GM10248 (cell line): ENCODE results near the gene ASCL1.

Experiments used
- CTCF ChIA-PET: fragments of 300-600 bp; sonication (Branson Sonifier 250); formaldehyde crosslinking; extraction: SDS; loops from one replicate; lab custom pipeline; 2021; ENCODE audit warnings: antibody characterized with exemption; lab: Yijun Ruan, JAX
- POLR2A ChIA-PET: fragments of 350-650 bp; sonication (Branson Sonifier 250); formaldehyde crosslinking; extraction: SDS; loops from one replicate; lab custom pipeline; 2020; ENCODE audit warnings: antibody characterized with exemption; lab: Yijun Ruan, JAX
- DNase-seq: peaks from one replicate; pipeline ENCODE4 v3.0.0; 2012; ENCODE audit errors: extremely low spot score
- TF ChIP-seq, protein P1 (sequence below): IDR thresholded peaks from 2 replicates; pipeline ENCODE4 v1.5.1; 2012; ENCODE audit warnings: mild to moderate bottlenecking, low read depth; ENCODE audit errors: extremely low read depth, missing control alignments, control extremely low read depth

Gene ASCL1

DNA sequence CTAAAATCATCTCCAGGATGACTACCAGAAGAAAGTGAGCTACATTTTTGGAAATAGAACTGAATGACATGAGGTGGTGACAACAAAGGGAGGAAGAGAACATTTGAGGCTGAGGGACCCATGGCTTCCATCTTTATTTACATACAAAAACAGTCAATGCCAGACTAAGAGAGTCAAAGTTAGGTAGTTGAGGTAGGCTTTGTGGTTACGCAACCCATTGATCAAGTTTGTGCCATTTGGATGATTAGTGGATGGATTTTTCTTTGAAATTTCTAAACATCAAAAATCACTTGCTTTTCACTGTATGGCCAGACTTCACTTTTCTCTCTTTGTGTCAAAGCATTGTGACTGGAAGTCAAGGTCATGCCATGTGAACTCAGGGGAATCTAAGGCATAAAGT lies 22.9 kb downstream of the ASCL1 start:
- ChIA-PET CTCF (interaction anchor here (0.7 to 1.3 kb wide), 2 partner anchors 13 to 38 kb away, joined by 3 read pairs; no protein-coding TSS in a partner anchor), POLR2A (no interaction called here)
- no peak for DNase-seq
- TF ChIP-seq, protein P1, sequence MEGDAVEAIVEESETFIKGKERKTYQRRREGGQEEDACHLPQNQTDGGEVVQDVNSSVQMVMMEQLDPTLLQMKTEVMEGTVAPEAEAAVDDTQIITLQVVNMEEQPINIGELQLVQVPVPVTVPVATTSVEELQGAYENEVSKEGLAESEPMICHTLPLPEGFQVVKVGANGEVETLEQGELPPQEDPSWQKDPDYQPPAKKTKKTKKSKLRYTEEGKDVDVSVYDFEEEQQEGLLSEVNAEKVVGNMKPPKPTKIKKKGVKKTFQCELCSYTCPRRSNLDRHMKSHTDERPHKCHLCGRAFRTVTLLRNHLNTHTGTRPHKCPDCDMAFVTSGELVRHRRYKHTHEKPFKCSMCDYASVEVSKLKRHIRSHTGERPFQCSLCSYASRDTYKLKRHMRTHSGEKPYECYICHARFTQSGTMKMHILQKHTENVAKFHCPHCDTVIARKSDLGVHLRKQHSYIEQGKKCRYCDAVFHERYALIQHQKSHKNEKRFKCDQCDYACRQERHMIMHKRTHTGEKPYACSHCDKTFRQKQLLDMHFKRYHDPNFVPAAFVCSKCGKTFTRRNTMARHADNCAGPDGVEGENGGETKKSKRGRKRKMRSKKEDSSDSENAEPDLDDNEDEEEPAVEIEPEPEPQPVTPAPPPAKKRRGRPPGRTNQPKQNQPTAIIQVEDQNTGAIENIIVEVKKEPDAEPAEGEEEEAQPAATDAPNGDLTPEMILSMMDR, result no peak

DNA sequence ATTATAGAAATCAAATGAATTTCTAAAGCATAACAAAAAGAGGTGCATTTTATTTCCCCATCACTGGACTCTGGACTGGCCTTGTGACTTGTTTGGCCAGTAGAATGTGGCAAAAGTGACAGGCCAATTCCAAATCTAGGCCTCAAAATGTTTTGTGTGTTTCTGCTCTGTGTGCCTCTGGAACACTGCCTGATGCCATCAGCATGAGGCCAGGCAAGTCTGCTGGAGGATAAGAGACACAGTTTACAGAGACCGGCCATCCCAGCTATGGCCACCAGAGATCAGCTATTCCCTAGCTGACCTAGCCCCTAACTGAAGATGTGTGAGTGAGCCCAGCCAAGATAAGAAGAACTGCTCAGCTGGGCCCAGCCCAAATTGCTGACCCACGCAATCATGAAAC lies 32.9 kb downstream of the ASCL1 start:
- CTCF ChIA-PET, result interaction anchor here (1.0 to 3.7 kb wide), 4 partner anchors 14 to 559 kb away, joined by 3 to 16 read pairs (median 7); no protein-coding TSS in a partner anchor
- POLR2A ChIA-PET, result no interaction called here
- no peak for DNase-seq
- TF ChIP-seq, protein P1, result peak; percentile 38

DNA sequence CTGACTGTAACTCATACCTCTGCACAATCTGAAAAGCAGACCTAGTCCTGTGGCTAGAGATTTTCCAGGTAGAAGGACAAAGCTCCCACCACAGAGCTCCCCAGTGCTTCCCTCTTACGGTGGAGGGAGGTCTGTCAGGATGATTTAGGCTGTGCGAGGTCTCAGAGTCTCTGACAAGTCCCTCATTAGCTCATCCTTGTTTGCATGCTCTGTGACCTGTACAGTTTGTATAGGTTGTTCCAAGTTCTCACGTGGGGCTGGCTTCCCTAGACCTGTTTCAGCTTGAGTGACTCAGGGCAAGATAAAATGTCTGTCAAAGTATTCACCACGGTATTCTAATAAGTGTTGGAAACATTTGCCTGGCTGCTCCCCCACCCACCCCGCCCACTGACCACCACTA lies 34.8 kb downstream of the ASCL1 start:
- TF ChIP-seq, protein P1, result no peak
- DNase-seq, result peak; percentile 17
- CTCF ChIA-PET, result interaction anchor here (0.6 to 3.7 kb wide), 12 partner anchors 8 to 557 kb away, joined by 3 to 16 read pairs (median 4); no protein-coding TSS in a partner anchor
- POLR2A ChIA-PET, result interaction anchor here (0.6 kb wide), 1 partner anchor 225 kb away, joined by 5 read pairs; no protein-coding TSS in a partner anchor

DNA sequence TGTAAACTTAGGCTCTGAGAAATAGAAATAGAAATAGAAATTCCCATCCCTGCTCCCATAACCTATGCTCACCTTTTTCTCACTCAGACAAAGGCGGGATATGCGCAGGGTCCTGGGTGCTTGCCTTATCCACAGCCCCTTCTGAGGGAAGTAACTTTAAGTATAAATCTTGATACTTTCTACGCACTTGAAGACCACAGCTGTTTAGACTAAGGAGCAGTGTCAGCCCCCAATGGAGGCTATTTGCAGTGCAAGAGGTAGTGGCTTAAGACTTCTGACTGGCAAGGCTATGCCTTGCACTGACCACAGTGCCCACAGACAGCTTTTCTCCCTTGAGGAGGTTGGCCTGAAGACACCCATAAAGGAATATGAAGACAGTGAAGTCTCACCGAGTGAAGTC lies 35.2 kb downstream of the ASCL1 start:
- CTCF ChIA-PET, result interaction anchor here (0.6 to 3.7 kb wide), 12 partner anchors 9 to 556 kb away, joined by 3 to 16 read pairs (median 4); no protein-coding TSS in a partner anchor
- POLR2A ChIA-PET, result no interaction called here
- no peak for DNase-seq
- TF ChIP-seq, protein P1, result no peak

DNA sequence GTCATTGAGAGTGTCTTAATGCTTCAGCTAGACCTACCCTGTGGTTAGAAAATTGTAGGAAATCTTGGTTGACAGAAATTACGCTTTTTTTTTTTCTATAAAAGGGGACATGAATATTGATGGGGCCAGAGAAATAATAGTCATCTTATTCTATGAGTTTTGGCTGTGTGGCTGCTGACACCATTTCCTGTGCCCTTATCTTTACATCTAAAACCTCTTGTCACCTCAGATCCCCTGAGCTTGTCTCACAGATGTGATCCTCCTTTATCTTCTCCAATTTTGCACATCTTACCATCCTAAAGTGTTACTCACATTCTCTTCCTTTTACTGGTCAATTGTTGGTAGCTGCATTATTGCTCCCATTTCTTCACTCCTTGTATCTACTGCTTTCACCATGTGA lies 36.1 kb downstream of the ASCL1 start:
- TF ChIP-seq, protein P1, result no peak
- ChIA-PET POLR2A (no interaction called here), CTCF (interaction anchor here (1.0 to 3.7 kb wide), 5 partner anchors 9 to 581 kb away, joined by 3 to 13 read pairs (median 3); no protein-coding TSS in a partner anchor)
- DNase-seq, result no peak

DNA sequence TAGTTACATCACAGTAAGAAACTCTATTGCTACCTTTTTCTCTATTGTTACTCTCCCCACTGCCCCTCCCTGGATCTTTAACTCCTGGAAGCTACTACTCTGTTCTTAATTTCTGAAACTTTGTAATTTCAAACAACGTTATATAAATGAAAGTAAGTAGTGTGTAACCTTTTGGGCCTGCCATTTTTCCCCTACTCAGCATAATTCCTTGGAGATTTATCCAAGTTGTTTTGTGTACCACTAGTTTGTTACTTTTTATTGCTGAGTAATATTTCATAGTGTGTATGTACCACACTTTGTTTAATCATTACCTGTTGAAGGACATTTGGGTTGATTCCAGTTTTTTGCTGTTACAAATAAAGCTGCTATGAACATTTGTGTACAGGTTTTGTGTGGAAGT lies 37.9 kb downstream of the ASCL1 start:
- DNase-seq, result no peak
- POLR2A ChIA-PET, result no interaction called here
- CTCF ChIA-PET, result interaction anchor here (3.7 kb wide), 1 partner anchor 11 kb away, joined by 13 read pairs; no protein-coding TSS in a partner anchor
- TF ChIP-seq, protein P1, result no peak
